Measurements from ENCODE around the gene AAMP.

AAMP gene

DNA sequence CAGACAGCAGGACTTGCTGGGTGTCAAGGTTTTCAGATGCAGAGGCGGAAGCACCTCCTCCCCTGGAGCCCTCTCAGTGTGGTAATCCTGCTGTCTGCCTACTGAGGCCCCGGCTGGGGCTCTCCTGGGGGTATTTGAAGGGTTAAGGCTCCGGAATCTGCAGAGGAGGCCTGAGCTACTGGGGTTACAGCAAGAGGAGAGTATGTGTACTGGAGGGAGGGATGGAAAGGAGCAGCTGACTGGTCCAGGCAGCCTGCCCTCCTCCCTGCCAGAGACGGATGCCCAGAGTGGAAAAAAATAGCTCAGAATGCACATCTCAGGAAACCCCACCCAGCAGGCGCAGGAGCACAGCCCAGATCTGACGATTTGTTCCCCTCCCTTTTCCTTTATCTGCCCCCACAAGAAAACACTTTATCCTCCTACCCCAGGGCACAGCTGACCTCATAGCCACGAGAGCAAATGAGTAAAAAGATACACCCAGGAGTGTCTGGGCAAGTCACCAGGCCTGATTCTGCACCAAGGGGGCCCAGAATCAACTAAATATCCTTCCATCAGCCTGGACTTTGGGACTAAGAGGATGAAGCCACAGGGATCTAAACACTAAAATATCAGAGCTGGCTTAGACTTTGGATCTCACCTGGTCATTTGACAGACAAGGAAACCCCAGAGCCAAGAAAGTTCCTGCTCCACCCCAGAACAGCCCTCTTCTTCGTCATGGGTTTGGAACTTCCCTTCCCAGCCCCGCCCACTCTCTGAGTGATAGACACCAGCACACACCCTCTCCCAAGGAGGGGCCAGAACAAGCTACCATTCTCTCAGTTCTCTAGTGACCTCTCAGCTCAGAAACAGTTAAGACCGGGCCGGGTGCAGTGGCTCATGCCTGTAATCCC is 16.9 kb upstream of the AAMP start:
- peak overlapping the region; percentile 70 for H3K4me3 ChIP-seq (ENCODE audit: low read length)

DNA sequence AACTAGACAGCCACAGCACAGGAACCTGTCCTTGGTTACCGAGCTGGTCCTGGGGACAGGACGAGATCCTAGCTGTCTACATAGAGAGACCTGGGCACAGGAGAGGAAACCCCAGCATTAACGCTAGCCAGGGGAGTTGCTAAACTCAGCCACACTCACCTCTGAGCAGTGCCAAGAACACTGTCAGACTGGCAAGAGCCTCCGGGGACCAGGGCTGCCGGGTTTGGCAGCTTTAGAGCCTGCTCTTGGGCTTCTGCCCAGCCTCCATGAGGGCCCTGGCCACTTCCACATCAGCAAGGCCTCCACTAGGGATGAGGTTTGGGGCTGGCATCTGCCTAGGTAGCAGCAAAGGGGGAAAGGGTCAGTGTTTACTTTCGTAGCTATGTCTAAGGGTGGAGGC is 15.7 kb upstream of the AAMP start:
- peaks cover 27% of the 10 kb centered on the region for H3F3A ChIP-seq (ENCODE audit: insufficient read depth, low read length)

More for the DNA sequence above, 16.9 kb upstream of the AAMP start:
- peaks cover 48% of the 10 kb centered on the region for H3K4me1 ChIP-seq (ENCODE audit: low read length)
- no peaks in the 10 kb centered on the region for H3K9me3 ChIP-seq (replicated peaks; ENCODE audit: insufficient read depth, low read length)
- no peaks in the 10 kb centered on the region for H3K27me3 ChIP-seq (replicated peaks; ENCODE audit: insufficient read depth, low read length)
- H3K79me2 ChIP-seq (ENCODE audit: low read length): peaks cover 91% of the 10 kb centered on the region
- H3K9ac ChIP-seq (ENCODE audit: low read length): peak overlapping the region; percentile 76
- peak overlapping the region; percentile 95 for H3K4me2 ChIP-seq (ENCODE audit: low read depth, low read length)
- no peak for TF ChIP-seq EZH2 (optimal IDR thresholded peaks at IDR 0.05; ENCODE audit: low read depth, low read length)
- TF ChIP-seq EZH2phosphoT487 (IDR thresholded peaks at IDR 0.05; ENCODE audit: low read length): no peak
- TF ChIP-seq, protein P1, sequence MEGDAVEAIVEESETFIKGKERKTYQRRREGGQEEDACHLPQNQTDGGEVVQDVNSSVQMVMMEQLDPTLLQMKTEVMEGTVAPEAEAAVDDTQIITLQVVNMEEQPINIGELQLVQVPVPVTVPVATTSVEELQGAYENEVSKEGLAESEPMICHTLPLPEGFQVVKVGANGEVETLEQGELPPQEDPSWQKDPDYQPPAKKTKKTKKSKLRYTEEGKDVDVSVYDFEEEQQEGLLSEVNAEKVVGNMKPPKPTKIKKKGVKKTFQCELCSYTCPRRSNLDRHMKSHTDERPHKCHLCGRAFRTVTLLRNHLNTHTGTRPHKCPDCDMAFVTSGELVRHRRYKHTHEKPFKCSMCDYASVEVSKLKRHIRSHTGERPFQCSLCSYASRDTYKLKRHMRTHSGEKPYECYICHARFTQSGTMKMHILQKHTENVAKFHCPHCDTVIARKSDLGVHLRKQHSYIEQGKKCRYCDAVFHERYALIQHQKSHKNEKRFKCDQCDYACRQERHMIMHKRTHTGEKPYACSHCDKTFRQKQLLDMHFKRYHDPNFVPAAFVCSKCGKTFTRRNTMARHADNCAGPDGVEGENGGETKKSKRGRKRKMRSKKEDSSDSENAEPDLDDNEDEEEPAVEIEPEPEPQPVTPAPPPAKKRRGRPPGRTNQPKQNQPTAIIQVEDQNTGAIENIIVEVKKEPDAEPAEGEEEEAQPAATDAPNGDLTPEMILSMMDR (IDR thresholded peaks at IDR 0.05; ENCODE audit: low read length): no peak
- no peaks in the 10 kb centered on the region for H3K9me2 ChIP-seq (replicated peaks; ENCODE audit: insufficient read depth, low read length)
- no peaks in the 10 kb centered on the region for H3K36me3 ChIP-seq (replicated peaks; ENCODE audit: insufficient read depth, low read length)
- peak; percentile 88 for DNase-seq
- H2AFZ ChIP-seq (ENCODE audit: low read length): 0 out of 2 replicates have a peak overlapping the region, but pooled peaks have one; percentile 12
- H3K27ac ChIP-seq (ENCODE audit: low read length): peak overlapping the region; percentile 95
- H3F3A ChIP-seq (ENCODE audit: insufficient read depth, low read length): peaks cover 39% of the 10 kb centered on the region
- H4K20me1 ChIP-seq (ENCODE audit: insufficient read depth, low read length): no peaks in the 10 kb centered on the region

DNA sequence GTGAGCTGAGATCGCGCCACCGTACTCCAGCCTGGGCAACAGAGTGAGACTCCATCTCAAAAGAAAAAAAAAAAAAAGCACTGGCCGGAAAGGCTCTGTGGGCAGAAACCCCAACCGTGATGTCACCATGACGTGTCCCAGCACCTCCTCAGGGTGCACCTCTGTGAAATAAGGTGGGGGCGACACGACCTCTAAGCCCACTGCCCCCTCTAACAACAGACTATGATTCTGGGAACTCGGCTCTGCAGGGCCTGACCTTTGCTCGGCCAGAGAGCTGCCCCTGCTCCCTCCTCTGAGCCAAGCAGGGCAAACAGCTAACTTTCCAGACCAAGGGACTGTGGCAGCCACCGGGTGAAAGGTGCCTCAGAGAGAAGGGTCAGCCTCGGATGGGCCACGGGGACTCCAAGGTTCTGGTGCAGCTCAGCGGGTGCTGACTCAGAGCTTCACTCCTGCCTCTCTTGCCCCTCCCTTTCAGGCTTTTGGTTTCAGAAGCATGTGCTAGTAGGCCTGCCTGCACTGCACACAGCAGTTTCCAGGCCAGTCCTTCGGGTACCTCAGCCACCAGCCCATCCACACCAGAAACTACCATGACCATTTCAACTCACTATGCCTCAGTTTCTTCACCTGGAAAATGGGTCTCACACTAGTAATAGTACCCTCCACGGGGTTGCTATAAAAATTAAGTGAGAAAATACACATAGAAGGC is 14.3 kb upstream of the AAMP start:
- Histone ChIP-seq H3K36me3 (replicated peaks; ENCODE audit: insufficient read depth, low read length) (0 out of 2 replicates have a peak, but pooled peaks cover 4% of the 10 kb centered on the region), H3K9ac (ENCODE audit: low read length) (peak overlapping the region; percentile 65), H3K9me3 (replicated peaks; ENCODE audit: insufficient read depth, low read length) (no peaks in the 10 kb centered on the region)

More for the DNA sequence above, 15.7 kb upstream of the AAMP start:
- peak overlapping the region; percentile 70 for H3K4me3 ChIP-seq (ENCODE audit: low read length)
- peaks cover 86% of the 10 kb centered on the region for H3K79me2 ChIP-seq (ENCODE audit: low read length)
- H3K27ac ChIP-seq (ENCODE audit: low read length): peak overlapping the region; percentile 95
- H3K4me2 ChIP-seq (ENCODE audit: low read depth, low read length): peak overlapping the region; percentile 95
- H3K9me3 ChIP-seq (replicated peaks; ENCODE audit: insufficient read depth, low read length): no peaks in the 10 kb centered on the region
- peak overlapping the region; percentile 76 for H3K9ac ChIP-seq (ENCODE audit: low read length)
- no peaks in the 10 kb centered on the region for H3K27me3 ChIP-seq (replicated peaks; ENCODE audit: insufficient read depth, low read length)
- no peaks in the 10 kb centered on the region for H3K9me2 ChIP-seq (replicated peaks; ENCODE audit: insufficient read depth, low read length)
- H4K20me1 ChIP-seq (ENCODE audit: insufficient read depth, low read length): no peaks in the 10 kb centered on the region
- H3K36me3 ChIP-seq (replicated peaks; ENCODE audit: insufficient read depth, low read length): 0 out of 2 replicates have a peak, but pooled peaks cover 4% of the 10 kb centered on the region
- peaks cover 39% of the 10 kb centered on the region for H3K4me1 ChIP-seq (ENCODE audit: low read length)
- H2AFZ ChIP-seq (ENCODE audit: low read length): no peak overlapping the region
- DNase-seq: no peak
- TF ChIP-seq EZH2 (optimal IDR thresholded peaks at IDR 0.05; ENCODE audit: low read depth, low read length) (no peak), EZH2phosphoT487 (IDR thresholded peaks at IDR 0.05; ENCODE audit: low read length) (no peak)
- TF ChIP-seq, protein P1 (IDR thresholded peaks at IDR 0.05; ENCODE audit: low read length): no peak

More for the DNA sequence above, 14.3 kb upstream of the AAMP start:
- H4K20me1 ChIP-seq (ENCODE audit: insufficient read depth, low read length): no peaks in the 10 kb centered on the region
- peak; percentile 91 for DNase-seq
- H3K4me1 ChIP-seq (ENCODE audit: low read length): peaks cover 28% of the 10 kb centered on the region
- peaks cover 78% of the 10 kb centered on the region for H3K79me2 ChIP-seq (ENCODE audit: low read length)
- peak overlapping the region; percentile 37; the same call in 1 of the 2 replicates for H3K4me3 ChIP-seq (ENCODE audit: low read length)
- no peaks in the 10 kb centered on the region for H3K27me3 ChIP-seq (replicated peaks; ENCODE audit: insufficient read depth, low read length)
- H3K9me2 ChIP-seq (replicated peaks; ENCODE audit: insufficient read depth, low read length): no peaks in the 10 kb centered on the region
- H2AFZ ChIP-seq (ENCODE audit: low read length): 0 out of 2 replicates have a peak overlapping the region, but pooled peaks have one; percentile 48
- TF ChIP-seq, protein P1 (IDR thresholded peaks at IDR 0.05; ENCODE audit: low read length): no peak
- TF ChIP-seq EZH2 (optimal IDR thresholded peaks at IDR 0.05; ENCODE audit: low read depth, low read length) (no peak), EZH2phosphoT487 (IDR thresholded peaks at IDR 0.05; ENCODE audit: low read length) (no peak)
- H3K4me2 ChIP-seq (ENCODE audit: low read depth, low read length): peak overlapping the region; percentile 95
- peak overlapping the region; percentile 95 for H3K27ac ChIP-seq (ENCODE audit: low read length)
- peaks cover 24% of the 10 kb centered on the region for H3F3A ChIP-seq (ENCODE audit: insufficient read depth, low read length)
